Omental fat pad (tissue), 4 donors: ENCODE results near the gene SORCS1. TPM values are rescaled to one million over a fixed set of nuclear protein-coding genes. Genes with fewer than 3 reads are reported as not detected.

ENCODE experiments used
- ATAC-seq: fragments of 150-250 bp; one replicate; pipeline ENCODE4 v1.9.1; 2016; ENCODE audit warnings: mild to moderate bottlenecking, moderate library complexity; ENCODE audit not compliant: low FRiP score
- DNase-seq: peaks from one replicate; pipeline ENCODE4 v3.0.0-alpha.2; 2019; ENCODE audit warnings: low spot score
- total RNA-seq, 4 donors: library from RNA; depleted of rRNA; stranded (reverse); fragments of >200 nt; gene quantifications; one replicate each; pipeline ENCODE4 v1.1.0, GENCODE V29; 2016
- TF ChIP-seq, protein P1 (sequence below), 3 donors: fragments of 450-650 bp; IDR thresholded peaks; one replicate each; pipeline ENCODE4 v1.5.1; 2016 to 2017; ENCODE audit warnings: antibody characterized with exemption in 3 of 3, mild to moderate bottlenecking in 3 of 3, moderate library complexity in 2 of 3

The SORCS1 gene
- total RNA-seq, 4 donors from 2014 or later, result 0.09 to 1.3 (median 0.37) TPM

DNA sequence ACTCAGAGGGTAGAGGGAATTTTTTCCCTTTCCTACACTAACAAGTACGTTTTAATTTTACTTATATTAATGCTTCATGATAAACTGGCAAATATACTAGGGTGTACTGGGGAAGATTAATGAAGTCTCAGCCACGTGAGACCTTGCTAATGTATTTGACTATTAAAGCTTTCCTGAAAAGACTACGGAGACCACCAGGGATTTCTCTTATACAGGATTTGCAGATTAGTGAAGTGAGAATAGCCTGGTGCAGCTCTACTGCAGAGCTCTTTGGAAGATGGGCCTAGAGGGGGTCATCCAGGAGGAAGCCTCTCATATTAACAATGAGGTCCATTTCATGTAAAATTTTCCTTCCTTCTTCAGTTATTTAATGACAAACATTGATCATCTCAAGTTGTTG is 379.0 kb downstream of the SORCS1 start:
- TF ChIP-seq, protein P1, sequence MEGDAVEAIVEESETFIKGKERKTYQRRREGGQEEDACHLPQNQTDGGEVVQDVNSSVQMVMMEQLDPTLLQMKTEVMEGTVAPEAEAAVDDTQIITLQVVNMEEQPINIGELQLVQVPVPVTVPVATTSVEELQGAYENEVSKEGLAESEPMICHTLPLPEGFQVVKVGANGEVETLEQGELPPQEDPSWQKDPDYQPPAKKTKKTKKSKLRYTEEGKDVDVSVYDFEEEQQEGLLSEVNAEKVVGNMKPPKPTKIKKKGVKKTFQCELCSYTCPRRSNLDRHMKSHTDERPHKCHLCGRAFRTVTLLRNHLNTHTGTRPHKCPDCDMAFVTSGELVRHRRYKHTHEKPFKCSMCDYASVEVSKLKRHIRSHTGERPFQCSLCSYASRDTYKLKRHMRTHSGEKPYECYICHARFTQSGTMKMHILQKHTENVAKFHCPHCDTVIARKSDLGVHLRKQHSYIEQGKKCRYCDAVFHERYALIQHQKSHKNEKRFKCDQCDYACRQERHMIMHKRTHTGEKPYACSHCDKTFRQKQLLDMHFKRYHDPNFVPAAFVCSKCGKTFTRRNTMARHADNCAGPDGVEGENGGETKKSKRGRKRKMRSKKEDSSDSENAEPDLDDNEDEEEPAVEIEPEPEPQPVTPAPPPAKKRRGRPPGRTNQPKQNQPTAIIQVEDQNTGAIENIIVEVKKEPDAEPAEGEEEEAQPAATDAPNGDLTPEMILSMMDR (IDR thresholded peaks at IDR 0.05), result no peak
- DNase-seq (no peak), ATAC-seq (no peak)

DNA sequence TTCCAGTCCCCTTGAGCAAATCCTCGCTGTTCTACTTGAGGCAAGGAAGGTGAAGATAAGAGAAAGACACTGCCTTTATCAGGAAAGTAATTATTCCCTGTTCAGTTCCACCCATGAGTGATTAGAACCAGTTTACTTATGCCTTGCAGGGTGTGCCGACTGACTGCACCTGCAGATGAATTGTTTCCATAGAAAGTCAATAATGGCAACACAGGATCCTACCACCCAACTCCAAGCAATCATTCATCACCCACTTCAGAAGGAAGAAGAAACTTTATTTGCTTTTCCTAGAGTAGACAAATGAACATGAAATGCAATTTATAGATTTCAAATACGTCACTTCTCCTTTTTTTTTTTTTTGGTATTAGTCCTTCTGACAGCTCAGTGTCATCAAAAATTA is 383.9 kb downstream of the SORCS1 start:
- TF ChIP-seq, protein P1 (IDR thresholded peaks at IDR 0.05), result no peak
- DNase-seq, result no peak
- ATAC-seq, result no peak

- DNase-seq (no peak), ATAC-seq (no peak)
- TF ChIP-seq, protein P1 (IDR thresholded peaks at IDR 0.05), result no peak
Measured at GRCh38 chr10:106777841-106778240, 386.7 kb downstream of the SORCS1 start.

GRCh38 chr10:106775127-106775526 is 389.4 kb downstream of the SORCS1 start:
- DNase-seq, result no peak
- TF ChIP-seq, protein P1 (IDR thresholded peaks at IDR 0.05), result no peak
- no peak for ATAC-seq

- ATAC-seq (no peak), DNase-seq (no peak)
- TF ChIP-seq, protein P1 (IDR thresholded peaks at IDR 0.05), result no peak
Measured at GRCh38 chr10:106772957-106773356, 391.5 kb downstream of the SORCS1 start.

GRCh38 chr10:106771154-106771553 is 393.4 kb downstream of the SORCS1 start:
- TF ChIP-seq, protein P1 (IDR thresholded peaks at IDR 0.05), result no peak
- ATAC-seq, result no peak
- DNase-seq, result no peak

DNA sequence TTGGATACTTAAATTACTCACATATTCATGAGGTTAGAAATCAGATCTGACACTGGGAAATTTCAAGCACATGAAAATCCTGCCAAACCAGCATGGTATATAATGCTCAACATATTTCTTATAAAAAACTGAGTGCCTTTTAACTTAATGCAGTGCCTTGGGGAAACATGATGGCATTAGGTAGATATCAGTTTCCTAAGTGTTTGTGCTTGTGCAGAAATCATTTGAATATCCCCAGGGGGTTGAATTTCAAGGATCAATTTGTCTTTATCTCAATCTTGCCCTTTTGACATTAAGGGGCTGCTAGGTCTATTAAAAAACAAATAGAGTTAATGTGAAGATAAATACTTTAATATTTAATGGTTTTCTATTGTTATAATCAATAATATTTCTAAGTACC is 396.3 kb downstream of the SORCS1 start:
- TF ChIP-seq, protein P1 (IDR thresholded peaks at IDR 0.05), result no peak
- DNase-seq, result no peak
- no peak for ATAC-seq
